Tibial nerve (tissue), 4 donors: Measurements from ENCODE around the gene RBM38.

ENCODE experiments used
- CTCF ChIP-seq, 5 experiments: fragments of 200-600 bp in 3 of 5; fragments of 450-650 bp in 2 of 5; sonication (generic) in 3 of 5; IDR thresholded peaks; one replicate each; pipeline ENCODE4 v1.5.1; 2016 to 2019; ENCODE audit warnings: antibody characterized with exemption in 5 of 5, mild to moderate bottlenecking in 3 of 5, moderate library complexity in 2 of 5
- EP300 ChIP-seq, 2 donors: sonication (generic); formaldehyde crosslinking; IDR thresholded peaks; one replicate each; pipeline ENCODE4 v1.6.1; 2017; ENCODE audit warnings: antibody characterized with exemption in 2 of 2, mild to moderate bottlenecking in 1 of 2
- POLR2A ChIP-seq, 2 donors: fragments of 450-650 bp; IDR thresholded peaks; one replicate each; pipeline ENCODE4 v1.6.1; 2017; ENCODE audit warnings: antibody characterized with exemption in 2 of 2, mild to moderate bottlenecking in 2 of 2, moderate library complexity in 2 of 2

GRCh38 chr20:57400231-57400701 lies 9.1 kb downstream of the RBM38 start:
- TF ChIP-seq CTCF (IDR thresholded peaks at IDR 0.05): peak in 2 of 5 experiments; percentile 10 to 23
- no peak for TF ChIP-seq POLR2A (IDR thresholded peaks at IDR 0.05)
- no peak for TF ChIP-seq EP300 (IDR thresholded peaks at IDR 0.05)
